ENCODE data around the gene CHAT.

The CHAT gene

GRCh38 chr10:49628599-49628998 is 14.8 kb downstream of the CHAT start:
- Histone ChIP-seq H3K9me3 (ENCODE audit: control insufficient read depth, low read length) (no peaks in the 10 kb centered on the region), H3K36me3 (ENCODE audit: control insufficient read depth, insufficient read depth, low read length) (no peaks in the 10 kb centered on the region), H3K27ac (ENCODE audit: insufficient read depth, low read length, poor library complexity, severe bottlenecking) (no peak overlapping the region), H3K4me3 (ENCODE audit: insufficient read depth, low read depth, low read length, poor library complexity, severe bottlenecking) (no peak overlapping the region), H3K4me1 (ENCODE audit: control insufficient read depth, insufficient read depth, low read length, poor library complexity, severe bottlenecking) (no peaks in the 10 kb centered on the region), H3K27me3 (replicated peaks; ENCODE audit: control insufficient read depth, insufficient read depth, low read length, poor library complexity, severe bottlenecking) (no peaks in the 10 kb centered on the region)
- DNase-seq, result no peak

- H3K9me3 ChIP-seq (ENCODE audit: control insufficient read depth, low read length), result no peaks in the 10 kb centered on the region
- no peak overlapping the region for H3K27ac ChIP-seq (ENCODE audit: insufficient read depth, low read length, poor library complexity, severe bottlenecking)
- no peak overlapping the region for H3K4me3 ChIP-seq (ENCODE audit: insufficient read depth, low read depth, low read length, poor library complexity, severe bottlenecking)
- no peak for DNase-seq
- H3K27me3 ChIP-seq (replicated peaks; ENCODE audit: control insufficient read depth, insufficient read depth, low read length, poor library complexity, severe bottlenecking), result no peaks in the 10 kb centered on the region
- H3K4me1 ChIP-seq (ENCODE audit: control insufficient read depth, insufficient read depth, low read length, poor library complexity, severe bottlenecking), result no peaks in the 10 kb centered on the region
- H3K36me3 ChIP-seq (ENCODE audit: control insufficient read depth, insufficient read depth, low read length), result no peaks in the 10 kb centered on the region
Observed at GRCh38 chr10:49629431-49629881, 15.6 kb downstream of the CHAT start.

- Histone ChIP-seq H3K4me3 (ENCODE audit: insufficient read depth, low read depth, low read length, poor library complexity, severe bottlenecking) (no peak overlapping the region), H3K27me3 (replicated peaks; ENCODE audit: control insufficient read depth, insufficient read depth, low read length, poor library complexity, severe bottlenecking) (no peaks in the 10 kb centered on the region), H3K9me3 (ENCODE audit: control insufficient read depth, low read length) (no peaks in the 10 kb centered on the region), H3K36me3 (ENCODE audit: control insufficient read depth, insufficient read depth, low read length) (no peaks in the 10 kb centered on the region), H3K27ac (ENCODE audit: insufficient read depth, low read length, poor library complexity, severe bottlenecking) (no peak overlapping the region), H3K4me1 (ENCODE audit: control insufficient read depth, insufficient read depth, low read length, poor library complexity, severe bottlenecking) (no peaks in the 10 kb centered on the region)
- no peak for DNase-seq
Observed at GRCh38 chr10:49631975-49632374, 18.1 kb downstream of the CHAT start.

- Histone ChIP-seq H3K4me1 (ENCODE audit: control insufficient read depth, insufficient read depth, low read length, poor library complexity, severe bottlenecking) (no peaks in the 10 kb centered on the region), H3K9me3 (ENCODE audit: control insufficient read depth, low read length) (no peaks in the 10 kb centered on the region), H3K36me3 (ENCODE audit: control insufficient read depth, insufficient read depth, low read length) (no peaks in the 10 kb centered on the region), H3K4me3 (ENCODE audit: insufficient read depth, low read depth, low read length, poor library complexity, severe bottlenecking) (no peak overlapping the region), H3K27ac (ENCODE audit: insufficient read depth, low read length, poor library complexity, severe bottlenecking) (no peak overlapping the region), H3K27me3 (replicated peaks; ENCODE audit: control insufficient read depth, insufficient read depth, low read length, poor library complexity, severe bottlenecking) (no peaks in the 10 kb centered on the region)
- no peak for DNase-seq
Observed at GRCh38 chr10:49632406-49633317, 18.8 kb downstream of the CHAT start.

DNA sequence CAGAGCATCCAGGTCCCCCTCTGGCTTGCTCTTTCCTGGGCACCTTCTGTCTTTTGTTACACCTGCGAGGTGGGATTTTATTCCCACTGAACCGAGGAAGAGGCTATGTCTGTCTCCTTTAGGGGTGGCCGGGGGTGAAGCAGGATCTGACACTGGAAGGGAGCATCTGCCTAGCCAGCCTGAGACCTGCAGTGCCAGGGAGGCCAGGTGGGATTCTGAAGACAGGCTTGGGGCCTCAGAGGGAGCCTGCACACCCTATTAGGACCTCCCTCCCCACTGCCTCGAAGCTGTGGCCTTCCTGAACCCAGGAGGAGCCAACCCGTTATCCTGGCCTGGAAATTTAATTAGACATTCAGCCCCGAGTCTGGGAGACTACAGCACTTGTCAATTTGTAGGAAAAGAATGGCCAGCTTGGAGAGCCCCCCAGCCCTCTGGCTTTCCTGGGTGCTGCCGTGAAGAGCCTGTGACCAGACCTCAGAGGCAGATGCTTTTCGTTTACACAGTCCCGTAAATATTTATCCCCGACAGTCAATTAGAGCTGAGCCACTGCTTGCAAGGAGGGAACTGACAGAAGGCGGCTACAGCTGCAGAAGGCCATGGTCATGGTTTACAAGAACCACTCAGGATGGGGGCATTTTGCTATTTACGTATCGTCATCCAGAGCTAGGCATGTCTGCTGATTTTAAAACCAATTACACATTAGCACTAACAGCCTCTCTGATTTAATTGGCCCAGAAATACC is 19.7 kb downstream of the CHAT start:
- Histone ChIP-seq H3K4me3 (ENCODE audit: insufficient read depth, low read depth, low read length, poor library complexity, severe bottlenecking) (no peak overlapping the region), H3K27ac (ENCODE audit: insufficient read depth, low read length, poor library complexity, severe bottlenecking) (no peak overlapping the region), H3K27me3 (replicated peaks; ENCODE audit: control insufficient read depth, insufficient read depth, low read length, poor library complexity, severe bottlenecking) (no peaks in the 10 kb centered on the region), H3K9me3 (ENCODE audit: control insufficient read depth, low read length) (no peaks in the 10 kb centered on the region), H3K4me1 (ENCODE audit: control insufficient read depth, insufficient read depth, low read length, poor library complexity, severe bottlenecking) (no peaks in the 10 kb centered on the region), H3K36me3 (ENCODE audit: control insufficient read depth, insufficient read depth, low read length) (no peaks in the 10 kb centered on the region)
- no peak for DNase-seq

DNA sequence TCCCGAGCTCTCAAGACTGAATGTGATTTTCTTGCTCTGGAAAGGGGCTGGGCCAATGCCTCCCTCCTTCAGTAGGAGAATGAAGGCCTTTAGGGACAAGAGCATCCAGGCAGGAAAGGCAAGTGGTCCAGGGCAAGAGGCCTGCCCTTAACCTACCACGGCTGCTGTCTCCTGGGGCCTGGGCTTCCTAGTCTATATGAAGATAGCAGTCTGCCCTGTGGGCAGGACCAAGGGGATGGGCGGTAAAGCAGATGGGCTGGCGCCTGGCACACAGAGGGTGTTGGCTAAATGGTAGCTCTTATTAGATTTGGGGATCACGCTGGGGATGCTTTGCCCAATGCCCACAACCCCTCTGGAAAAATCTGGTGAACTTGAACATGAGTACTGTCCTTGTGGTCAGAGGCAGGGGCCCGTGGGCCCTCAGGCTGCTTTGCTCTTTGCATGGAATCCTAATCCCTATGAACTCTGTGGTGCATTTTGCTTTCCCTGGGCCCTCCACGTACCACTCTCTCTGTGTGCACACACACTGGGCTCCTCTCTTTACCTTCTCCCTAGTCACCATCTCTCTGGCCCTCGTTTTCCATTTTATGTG is 20.3 kb downstream of the CHAT start:
- no peak overlapping the region for H3K27ac ChIP-seq (ENCODE audit: insufficient read depth, low read length, poor library complexity, severe bottlenecking)

DNA sequence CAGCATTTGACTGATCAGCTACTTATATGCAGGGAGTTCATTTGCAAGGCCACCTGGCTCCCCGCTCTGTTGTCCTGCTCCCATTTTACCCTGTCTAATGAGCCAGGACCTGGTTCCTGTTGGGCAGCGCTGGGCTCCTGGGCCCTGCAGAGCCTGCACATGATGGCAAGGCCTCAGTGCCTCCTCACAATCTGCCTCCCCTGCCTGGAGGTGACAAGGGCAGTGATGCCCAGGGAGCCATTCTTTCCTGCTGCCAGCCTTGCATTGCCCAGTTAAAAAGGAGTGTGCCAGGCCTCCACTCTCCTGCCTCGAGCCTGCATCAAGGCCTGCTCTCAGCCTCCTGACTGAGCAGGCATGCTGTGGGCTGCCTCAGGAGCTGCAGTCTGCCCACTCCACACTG is 28.5 kb downstream of the CHAT start:
- no peak for DNase-seq
- H3K4me1 ChIP-seq (ENCODE audit: control insufficient read depth, insufficient read depth, low read length, poor library complexity, severe bottlenecking), result no peaks in the 10 kb centered on the region
- H3K27ac ChIP-seq (ENCODE audit: insufficient read depth, low read length, poor library complexity, severe bottlenecking), result no peak overlapping the region
- H3K9me3 ChIP-seq (ENCODE audit: control insufficient read depth, low read length), result no peaks in the 10 kb centered on the region
- no peaks in the 10 kb centered on the region for H3K27me3 ChIP-seq (replicated peaks; ENCODE audit: control insufficient read depth, insufficient read depth, low read length, poor library complexity, severe bottlenecking)
- no peak overlapping the region for H3K4me3 ChIP-seq (ENCODE audit: insufficient read depth, low read depth, low read length, poor library complexity, severe bottlenecking)
- no peaks in the 10 kb centered on the region for H3K36me3 ChIP-seq (ENCODE audit: control insufficient read depth, insufficient read depth, low read length)

More for the DNA sequence above, 20.3 kb downstream of the CHAT start:
- no peak overlapping the region for H3K4me3 ChIP-seq (ENCODE audit: insufficient read depth, low read depth, low read length, poor library complexity, severe bottlenecking)
- H3K9me3 ChIP-seq (ENCODE audit: control insufficient read depth, low read length), result no peaks in the 10 kb centered on the region
- H3K36me3 ChIP-seq (ENCODE audit: control insufficient read depth, insufficient read depth, low read length), result no peaks in the 10 kb centered on the region
- H3K27me3 ChIP-seq (replicated peaks; ENCODE audit: control insufficient read depth, insufficient read depth, low read length, poor library complexity, severe bottlenecking), result no peaks in the 10 kb centered on the region
- no peak for DNase-seq
- no peaks in the 10 kb centered on the region for H3K4me1 ChIP-seq (ENCODE audit: control insufficient read depth, insufficient read depth, low read length, poor library complexity, severe bottlenecking)

DNA sequence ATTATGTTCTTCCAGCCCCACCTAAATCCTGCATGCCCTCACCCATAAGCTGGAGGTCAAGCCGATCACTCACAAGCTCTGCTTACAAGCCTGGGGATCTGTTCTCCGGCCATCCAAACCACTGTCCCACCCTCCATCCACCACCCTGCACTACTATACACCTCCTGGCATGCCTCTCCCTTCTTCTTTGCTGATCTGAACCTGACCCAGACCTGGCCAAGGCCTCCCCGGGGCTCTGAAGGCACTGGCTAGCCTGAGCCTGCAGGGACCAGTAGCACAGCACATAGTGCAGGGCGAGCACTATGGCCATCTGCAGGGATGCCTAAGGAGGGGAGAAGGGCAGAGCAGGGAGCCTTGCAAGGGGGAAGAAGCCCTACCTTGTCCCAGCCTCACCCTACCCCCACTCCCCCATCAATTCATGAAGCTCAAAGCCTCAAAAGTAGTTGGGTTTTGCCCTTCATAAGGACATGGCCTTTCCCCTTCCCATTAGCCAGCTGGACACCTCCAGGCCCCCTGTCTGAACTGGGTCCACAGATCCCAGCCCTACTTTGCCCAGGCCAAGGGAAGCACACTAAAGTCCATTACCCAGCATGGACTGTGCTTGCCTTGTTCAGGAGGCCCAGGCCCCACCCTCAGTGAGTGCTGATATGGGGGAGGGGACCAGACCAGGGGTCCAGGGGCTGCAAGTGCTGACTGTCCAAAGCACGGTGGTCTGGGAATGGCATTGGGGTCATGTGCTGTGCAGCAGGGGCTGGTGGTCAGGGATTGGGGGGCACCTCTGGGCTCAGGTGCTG is 29.6 kb downstream of the CHAT start:
- Histone ChIP-seq H3K27ac (ENCODE audit: insufficient read depth, low read length, poor library complexity, severe bottlenecking) (no peak overlapping the region), H3K4me3 (ENCODE audit: insufficient read depth, low read depth, low read length, poor library complexity, severe bottlenecking) (no peak overlapping the region), H3K27me3 (replicated peaks; ENCODE audit: control insufficient read depth, insufficient read depth, low read length, poor library complexity, severe bottlenecking) (no peaks in the 10 kb centered on the region), H3K4me1 (ENCODE audit: control insufficient read depth, insufficient read depth, low read length, poor library complexity, severe bottlenecking) (no peaks in the 10 kb centered on the region), H3K36me3 (ENCODE audit: control insufficient read depth, insufficient read depth, low read length) (no peaks in the 10 kb centered on the region), H3K9me3 (ENCODE audit: control insufficient read depth, low read length) (no peaks in the 10 kb centered on the region)
- DNase-seq, result no peak

GRCh38 chr10:49644035-49644646 is 30.3 kb downstream of the CHAT start:
- no peak overlapping the region for H3K27ac ChIP-seq (ENCODE audit: insufficient read depth, low read length, poor library complexity, severe bottlenecking)
- H3K36me3 ChIP-seq (ENCODE audit: control insufficient read depth, insufficient read depth, low read length), result no peaks in the 10 kb centered on the region
- H3K9me3 ChIP-seq (ENCODE audit: control insufficient read depth, low read length), result no peaks in the 10 kb centered on the region
- DNase-seq, result no peak
- no peak overlapping the region for H3K4me3 ChIP-seq (ENCODE audit: insufficient read depth, low read depth, low read length, poor library complexity, severe bottlenecking)
- H3K27me3 ChIP-seq (replicated peaks; ENCODE audit: control insufficient read depth, insufficient read depth, low read length, poor library complexity, severe bottlenecking), result no peaks in the 10 kb centered on the region
- no peaks in the 10 kb centered on the region for H3K4me1 ChIP-seq (ENCODE audit: control insufficient read depth, insufficient read depth, low read length, poor library complexity, severe bottlenecking)
